Esophagus squamous epithelium (tissue), 5 donors: Measurements from ENCODE around the gene GTSE1. TPM values are rescaled to one million over a fixed set of nuclear protein-coding genes. Genes with fewer than 3 reads are reported as not detected.

Experiments used
- DNase-seq: peaks from one replicate; lab custom pipeline; 2025; lab: John Stamatoyannopoulos, UW
- H3K27ac ChIP-seq, 4 donors: fragments of 200-600 bp; sonication (generic); one replicate each; pipeline ENCODE4 v1.5.1; 2016 to 2019; ENCODE audit warnings: mild to moderate bottlenecking in 1 of 4
- H3K27me3 ChIP-seq, 4 donors: fragments of 200-600 bp; sonication (generic); 1 replicate in 3 of 4; 2 replicates in 1 of 4; pipeline versions ENCODE4 v1.5.1 to v1.6.0; 2017 to 2021; ENCODE audit warnings: antibody characterized with exemption in 1 of 4
- H3K36me3 ChIP-seq, 3 donors: fragments of 200-600 bp; sonication (generic); one replicate each; pipeline ENCODE4 v1.5.1; 2016 to 2019
- H3K4me1 ChIP-seq, 3 donors: fragments of 200-600 bp; sonication (generic); one replicate each; pipeline ENCODE4 v1.5.1; 2017 to 2019
- H3K4me3 ChIP-seq, 4 donors: fragments of 200-600 bp; sonication (generic); 1 replicate in 3 of 4; 2 replicates in 1 of 4; pipeline ENCODE4 v1.5.1; 2016 to 2019; ENCODE audit warnings: mild to moderate bottlenecking in 2 of 4, moderate library complexity in 1 of 4
- H3K9me3 ChIP-seq, 3 donors: fragments of 200-600 bp; sonication (generic); one replicate each; pipeline ENCODE4 v1.5.1; 2016 to 2019
- CTCF ChIP-seq, 6 experiments: fragments of 450-650 bp in 4 of 6; fragments of 200-600 bp in 2 of 6; sonication (generic) in 2 of 6; IDR thresholded peaks; one replicate each; pipeline ENCODE4 v1.5.1; 2016 to 2019; ENCODE audit warnings: antibody characterized with exemption in 6 of 6, mild to moderate bottlenecking in 4 of 6, moderate library complexity in 4 of 6
- POLR2A ChIP-seq, 4 donors: fragments of 450-650 bp; IDR thresholded peaks; one replicate each; pipeline ENCODE4 v1.6.1; 2017; ENCODE audit warnings: antibody characterized with exemption in 4 of 4, mild to moderate bottlenecking in 4 of 4, moderate library complexity in 3 of 4
- WGBS, 2 donors: methylation state at CpG; one replicate each; pipeline ENCODE4 v1.1.5; 2018; 5-methylcytosine and 5-hydroxymethylcytosine counted together
- intact Hi-C: fragments of 100-400 bp; cut with DNase I; formaldehyde crosslinking; loops from one replicate; pipeline ENCODE4 v1.15.0; 2022
- total RNA-seq, 4 donors: library from RNA; depleted of rRNA; stranded (reverse); fragments of >200 nt; gene quantifications; one replicate each; pipeline ENCODE4 v1.1.0, GENCODE V29; 2016
- donor health status: DM: yes; HTN: yes; CAD: no.

Gene GTSE1
- total RNA-seq, 4 donors from 2014 or later = 1.4 to 8.0 (median 3.4) TPM

- H3K36me3 ChIP-seq = peaks cover 7 to 69% (median 29%) of the 10 kb centered on the region in 3 donors
- H3K27ac ChIP-seq = no peak overlapping the region
- TF ChIP-seq POLR2A (IDR thresholded peaks at IDR 0.05) (no peak), CTCF (IDR thresholded peaks at IDR 0.05) (no peak)
- no peaks in the 10 kb centered on the region for H3K9me3 ChIP-seq
- H3K4me1 ChIP-seq = peaks cover 0 to 27% (median 0%) of the 10 kb centered on the region in 3 donors
- H3K27me3 ChIP-seq = peaks cover 0 to 35% (median 0%) of the 10 kb centered on the region in 4 donors
- peak overlapping the region in 1 of 4 donors; percentile 7 for H3K4me3 ChIP-seq
- intact Hi-C loops = loop anchor here (5.0 kb wide), 1 partner anchor 175 kb away; no protein-coding TSS in a partner anchor
- DNase-seq = no peak
- 40 to 66% methylated on average over 8 of the region's 45 CpGs for WGBS, 2 donors
Observed at GRCh38 chr22:46366801-46367706, 70.4 kb downstream of the GTSE1 start.

- WGBS, 2 donors = 21 to 34% methylated on average over 14 to 19 of the region's 19 CpGs
- Histone ChIP-seq H3K9me3 (no peaks in the 10 kb centered on the region), H3K27ac (no peak overlapping the region), H3K4me3 (peak overlapping the region in 1 of 4 donors; percentile 7), H3K4me1 (peaks cover 0 to 31% (median 0%) of the 10 kb centered on the region in 3 donors), H3K27me3 (peaks cover 0 to 35% (median 0%) of the 10 kb centered on the region in 4 donors), H3K36me3 (peaks cover 7 to 62% (median 29%) of the 10 kb centered on the region in 3 donors)
- no peak for DNase-seq
- no peak for TF ChIP-seq POLR2A (IDR thresholded peaks at IDR 0.05)
- TF ChIP-seq CTCF (IDR thresholded peaks at IDR 0.05) = peak; percentile 85 to 96 (median 92)
- intact Hi-C loops = loop anchor here (5.0 kb wide), 1 partner anchor 175 kb away; no protein-coding TSS in a partner anchor
Observed at GRCh38 chr22:46367707-46368191, 71.1 kb downstream of the GTSE1 start.

GRCh38 chr22:46368422-46368821 lies 71.8 kb downstream of the GTSE1 start:
- Histone ChIP-seq H3K4me1 (peaks cover under 1 to 37% (median 5%) of the 10 kb centered on the region in 3 donors), H3K4me3 (no peak overlapping the region), H3K27ac (no peak overlapping the region), H3K9me3 (no peaks in the 10 kb centered on the region), H3K36me3 (peaks cover 7 to 55% (median 22%) of the 10 kb centered on the region in 3 donors), H3K27me3 (peaks cover 0 to 35% (median 0%) of the 10 kb centered on the region in 4 donors)
- intact Hi-C loops = loop anchor here (5.0 kb wide), 1 partner anchor 174 kb away; no protein-coding TSS in a partner anchor
- TF ChIP-seq CTCF (IDR thresholded peaks at IDR 0.05) (no peak), POLR2A (IDR thresholded peaks at IDR 0.05) (no peak)
- WGBS, 2 donors = 78 to 84% methylated on average over 11 to 12 of the region's 12 CpGs
- no peak for DNase-seq

GRCh38 chr22:46368871-46369715 lies 72.4 kb downstream of the GTSE1 start:
- H3K4me1 ChIP-seq = peaks cover 7 to 44% (median 12%) of the 10 kb centered on the region in 3 donors
- no peak for TF ChIP-seq POLR2A (IDR thresholded peaks at IDR 0.05)
- TF ChIP-seq CTCF (IDR thresholded peaks at IDR 0.05) = no peak
- no peak overlapping the region for H3K4me3 ChIP-seq
- peak overlapping the region in 1 of 4 donors; percentile 55 for H3K27ac ChIP-seq
- H3K27me3 ChIP-seq = peaks cover 0 to 32% (median 0%) of the 10 kb centered on the region in 4 donors
- DNase-seq = no peak
- H3K36me3 ChIP-seq = peaks cover 7 to 49% (median 16%) of the 10 kb centered on the region in 3 donors
- H3K9me3 ChIP-seq = no peaks in the 10 kb centered on the region
- WGBS, 2 donors = 82 to 88% methylated on average over 8 of the region's 31 CpGs
- intact Hi-C loops = loop anchor here (5.0 kb wide), 1 partner anchor 173 kb away; no protein-coding TSS in a partner anchor
